Mesenteric fat pad (tissue), 1 donor: ENCODE results near the gene ZNF761. TPM values are rescaled to one million over a fixed set of nuclear protein-coding genes. Genes with fewer than 3 reads are reported as not detected.

Experiments
- DNase-seq: peaks from one replicate; pipeline ENCODE4 v3.0.0-alpha.2; 2020; ENCODE audit warnings: low spot score
- total RNA-seq: library from RNA; stranded (reverse); fragmentation: NEBNext Ultra II Directional; extraction: Animal tissue kit (Norgen Biotek cat#: 25700); gene quantifications from one replicate; pipeline ENCODE4 v1.2.1, GENCODE V29; 2021
- donor health status: DM: yes; HTN: yes; CAD: no.

The ZNF761 gene
- total RNA-seq, 1 donor from 2014 or later: 11.0 TPM

GRCh38 chr19:53506728-53507127 lies 74.9 kb downstream of the ZNF761 start:
- DNase-seq: no peak

Other genes with a start within 250 kb of the ZNF761 start
- gene ZNF665, start 238.6 kb upstream of the ZNF761 start, total RNA-seq: 2.5 TPM
- gene ZNF677, start 177.1 kb upstream of the ZNF761 start, total RNA-seq: 9.3 TPM
- gene VN1R2, start 173.7 kb upstream of the ZNF761 start, total RNA-seq: not detected
- not detected for gene VN1R4, start 164.3 kb upstream of the ZNF761 start, total RNA-seq
- gene ZNF845, start 98.2 kb upstream of the ZNF761 start, total RNA-seq: 4.8 TPM
- gene ZNF525, start 66.3 kb upstream of the ZNF761 start, total RNA-seq: 4.8 TPM
- 7.5 TPM for gene ZNF765, start 36.8 kb upstream of the ZNF761 start, total RNA-seq
- 3.6 TPM for gene ZNF813, start 35.7 kb downstream of the ZNF761 start, total RNA-seq
- gene ZNF331, start 106.2 kb downstream of the ZNF761 start, total RNA-seq: 194 TPM
- gene DPRX, start 200.0 kb downstream of the ZNF761 start, total RNA-seq: not detected